HepG2 (cell line): ENCODE measurements around the gene USE1. TPM values are rescaled to one million over a fixed set of nuclear protein-coding genes. Genes with fewer than 3 reads are reported as not detected.

Experiments used
- CBFB ChIP-seq: sonication (generic); formaldehyde crosslinking; IDR thresholded peaks from 2 replicates; pipeline ENCODE4 v1.4.0; 2020; ENCODE audit warnings: missing genetic modification reagents
- CC2D1A ChIP-seq: sonication (generic); formaldehyde crosslinking; IDR thresholded peaks from 2 replicates; pipeline ENCODE4 v1.8.1; 2023; ENCODE audit warnings: mild to moderate bottlenecking, missing genetic modification reagents
- KLF9 ChIP-seq: IDR thresholded peaks from 2 replicates; pipeline ENCODE4 v1.6.1; 2016; ENCODE audit warnings: low read depth
- PAWR ChIP-seq: sonication (generic); formaldehyde crosslinking; IDR thresholded peaks from 2 replicates; pipeline ENCODE4 v1.4.0; 2020; ENCODE audit warnings: missing genetic modification reagents, mild to moderate bottlenecking, borderline replicate concordance
- PCBP1 ChIP-seq: fragments of 200-400 bp; formaldehyde crosslinking; IDR thresholded peaks from 2 replicates; pipeline ENCODE4 v1.6.1; 2017; ENCODE audit warnings: mild to moderate bottlenecking, low read depth, low read length, borderline replicate concordance
- PLSCR1 ChIP-seq: sonication (generic); formaldehyde crosslinking; IDR thresholded peaks from 2 replicates; pipeline ENCODE4 v1.5.0; 2020; ENCODE audit warnings: missing genetic modification reagents, mild to moderate bottlenecking, borderline replicate concordance
- REPIN1 ChIP-seq: sonication (generic); formaldehyde crosslinking; IDR thresholded peaks from 2 replicates; pipeline ENCODE4 v1.8.0; 2022; ENCODE audit warnings: missing genetic modification reagents, low read depth, mild to moderate bottlenecking, borderline replicate concordance
- STAT6 ChIP-seq: sonication (generic); formaldehyde crosslinking; IDR thresholded peaks from 2 replicates; pipeline ENCODE4 v1.4.0; 2020; ENCODE audit warnings: missing genetic modification reagents, mild to moderate bottlenecking, borderline replicate concordance
- SUZ12 ChIP-seq: fragments of 150-350 bp; IDR thresholded peaks from 2 replicates; pipeline ENCODE4 v1.6.1; 2014; ENCODE audit warnings: low read depth, low read length
- TBL1XR1 ChIP-seq: fragments of 150-350 bp; IDR thresholded peaks from 2 replicates; pipeline ENCODE4 v1.6.1; 2014; ENCODE audit warnings: borderline replicate concordance, low read length; ENCODE audit not compliant: partially characterized antibody
- ZNF142 ChIP-seq: sonication (generic); formaldehyde crosslinking; IDR thresholded peaks from 2 replicates; pipeline ENCODE4 v1.4.0; 2020; ENCODE audit warnings: missing genetic modification reagents
- polyA plus RNA-seq, 8 experiments: library from polyadenylated mRNA; depleted of rRNA in 3 of 8; stranded (reverse) in 7 of 8; unstranded in 1 of 8; fragments of >200 nt; fragmentation: Illumina TruSeq in 4 of 8; extraction: Trizol in 4 of 8; gene quantifications; 2 replicates each; pipeline versions ENCODE4 v1.2.1 to v1.2.3, GENCODE V29; 2011 to 2016; ENCODE audit warnings: low read depth in 4 of 8, missing spikeins in 1 of 8, mixed read lengths in 1 of 8; ENCODE audit not compliant: insufficient read depth in 1 of 8
- total RNA-seq, 5 experiments: library from RNA; depleted of rRNA; stranded (reverse); fragments of >200 nt; fragmentation: Illumina TruSeq; extraction: Trizol; gene quantifications; 2 replicates each; pipeline ENCODE4 v1.2.3, GENCODE V29; 2016; ENCODE audit warnings: low read depth in 1 of 5
- TF ChIP-seq, protein P1 (sequence below): sonication (generic); formaldehyde crosslinking; IDR thresholded peaks from 2 replicates; pipeline ENCODE4 v1.8.1; 2022; ENCODE audit warnings: mild to moderate bottlenecking, missing genetic modification reagents
- TF ChIP-seq, protein P2 (sequence below): sonication (generic); formaldehyde crosslinking; IDR thresholded peaks from 2 replicates; pipeline ENCODE4 v1.8.0; 2022; ENCODE audit warnings: mild to moderate bottlenecking, missing genetic modification reagents, moderate library complexity
- TF ChIP-seq, protein P3 (sequence below): sonication (generic); formaldehyde crosslinking; IDR thresholded peaks from 2 replicates; pipeline ENCODE4 v1.5.1; 2020; ENCODE audit warnings: mild to moderate bottlenecking, moderate library complexity, missing genetic modification reagents

USE1 gene
- total and polyA plus RNA-seq, 2 of the 13 experiments (the other 11 are each of a cell fraction or from before 2014, with no cell fraction given), result 9.9 to 17.6 TPM

- TF ChIP-seq KLF9 (CRISPR knock-in tag) (no peak), ZNF142 (CRISPR knock-in tag) (no peak), PAWR (CRISPR knock-in tag) (peak; percentile 27; the same call in 1 of the 2 replicates), REPIN1 (no peak), STAT6 (CRISPR knock-in tag) (no peak), TBL1XR1 (no peak), PCBP1 (0 out of 2 replicates have a peak, but pooled peaks have one; percentile 49), CC2D1A (CRISPR knock-in tag) (no peak), SUZ12 (no peak), PLSCR1 (no peak), CBFB (CRISPR knock-in tag) (no peak)
- TF ChIP-seq, protein P1, sequence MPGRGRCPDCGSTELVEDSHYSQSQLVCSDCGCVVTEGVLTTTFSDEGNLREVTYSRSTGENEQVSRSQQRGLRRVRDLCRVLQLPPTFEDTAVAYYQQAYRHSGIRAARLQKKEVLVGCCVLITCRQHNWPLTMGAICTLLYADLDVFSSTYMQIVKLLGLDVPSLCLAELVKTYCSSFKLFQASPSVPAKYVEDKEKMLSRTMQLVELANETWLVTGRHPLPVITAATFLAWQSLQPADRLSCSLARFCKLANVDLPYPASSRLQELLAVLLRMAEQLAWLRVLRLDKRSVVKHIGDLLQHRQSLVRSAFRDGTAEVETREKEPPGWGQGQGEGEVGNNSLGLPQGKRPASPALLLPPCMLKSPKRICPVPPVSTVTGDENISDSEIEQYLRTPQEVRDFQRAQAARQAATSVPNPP (CRISPR knock-in tag), result no peak
- TF ChIP-seq, protein P2, sequence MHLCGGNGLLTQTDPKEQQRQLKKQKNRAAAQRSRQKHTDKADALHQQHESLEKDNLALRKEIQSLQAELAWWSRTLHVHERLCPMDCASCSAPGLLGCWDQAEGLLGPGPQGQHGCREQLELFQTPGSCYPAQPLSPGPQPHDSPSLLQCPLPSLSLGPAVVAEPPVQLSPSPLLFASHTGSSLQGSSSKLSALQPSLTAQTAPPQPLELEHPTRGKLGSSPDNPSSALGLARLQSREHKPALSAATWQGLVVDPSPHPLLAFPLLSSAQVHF (CRISPR knock-in tag), result no peak
- TF ChIP-seq, protein P3, sequence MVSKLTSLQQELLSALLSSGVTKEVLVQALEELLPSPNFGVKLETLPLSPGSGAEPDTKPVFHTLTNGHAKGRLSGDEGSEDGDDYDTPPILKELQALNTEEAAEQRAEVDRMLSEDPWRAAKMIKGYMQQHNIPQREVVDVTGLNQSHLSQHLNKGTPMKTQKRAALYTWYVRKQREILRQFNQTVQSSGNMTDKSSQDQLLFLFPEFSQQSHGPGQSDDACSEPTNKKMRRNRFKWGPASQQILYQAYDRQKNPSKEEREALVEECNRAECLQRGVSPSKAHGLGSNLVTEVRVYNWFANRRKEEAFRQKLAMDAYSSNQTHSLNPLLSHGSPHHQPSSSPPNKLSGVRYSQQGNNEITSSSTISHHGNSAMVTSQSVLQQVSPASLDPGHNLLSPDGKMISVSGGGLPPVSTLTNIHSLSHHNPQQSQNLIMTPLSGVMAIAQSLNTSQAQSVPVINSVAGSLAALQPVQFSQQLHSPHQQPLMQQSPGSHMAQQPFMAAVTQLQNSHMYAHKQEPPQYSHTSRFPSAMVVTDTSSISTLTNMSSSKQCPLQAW, result no peak
Measured at GRCh38 chr19:17244618-17245534, 29.7 kb downstream of the USE1 start (continued).
